SJCRH30 (cell line): Measurements from ENCODE around the gene UBR2. TPM values are rescaled to one million over a fixed set of nuclear protein-coding genes. Genes with fewer than 3 reads are reported as not detected.
A peak's percentile ranks its signal among the peaks of the same experiment; 100 is the strongest.

Experiments
- DNase-seq, 2 experiments: peaks; one replicate each; pipeline ENCODE4 v3.0.0-alpha.2; 2015 to 2020
- H3K27ac ChIP-seq: fragments of 250-450 bp; sonication (Bioruptor Pico); 2 replicates; pipeline ENCODE4 v1.5.1; 2020; ENCODE audit warnings: mild to moderate bottlenecking, moderate library complexity
- H3K27me3 ChIP-seq: fragments of 250-450 bp; sonication (Bioruptor Pico); 2 replicates; pipeline ENCODE4 v1.5.1; 2020; ENCODE audit warnings: mild to moderate bottlenecking, moderate library complexity
- H3K36me3 ChIP-seq: fragments of 250-450 bp; sonication (Bioruptor Pico); 2 replicates; pipeline ENCODE4 v1.5.1; 2020; ENCODE audit warnings: mild to moderate bottlenecking, moderate library complexity
- H3K4me1 ChIP-seq: fragments of 250-450 bp; sonication (Bioruptor Pico); 2 replicates; pipeline ENCODE4 v1.5.1; 2020; ENCODE audit warnings: mild to moderate bottlenecking, moderate library complexity
- H3K4me3 ChIP-seq: fragments of 250-450 bp; sonication (Bioruptor Pico); 2 replicates; pipeline ENCODE4 v1.5.1; 2020; ENCODE audit warnings: mild to moderate bottlenecking, moderate library complexity
- H3K9me3 ChIP-seq: fragments of 250-450 bp; sonication (Bioruptor Pico); replicated peaks from 2 replicates; pipeline ENCODE4 v1.5.1; 2020; ENCODE audit warnings: mild to moderate bottlenecking, moderate library complexity
- total RNA-seq: library from RNA; depleted of rRNA; stranded (reverse); fragments of >200 nt; shearing (Covaris generic); gene quantifications from 2 replicates; pipeline ENCODE4 v1.2.3, GENCODE V29; 2014

The UBR2 gene
- total RNA-seq, 1 experiment from 2014 or later: 27.4 TPM

DNA sequence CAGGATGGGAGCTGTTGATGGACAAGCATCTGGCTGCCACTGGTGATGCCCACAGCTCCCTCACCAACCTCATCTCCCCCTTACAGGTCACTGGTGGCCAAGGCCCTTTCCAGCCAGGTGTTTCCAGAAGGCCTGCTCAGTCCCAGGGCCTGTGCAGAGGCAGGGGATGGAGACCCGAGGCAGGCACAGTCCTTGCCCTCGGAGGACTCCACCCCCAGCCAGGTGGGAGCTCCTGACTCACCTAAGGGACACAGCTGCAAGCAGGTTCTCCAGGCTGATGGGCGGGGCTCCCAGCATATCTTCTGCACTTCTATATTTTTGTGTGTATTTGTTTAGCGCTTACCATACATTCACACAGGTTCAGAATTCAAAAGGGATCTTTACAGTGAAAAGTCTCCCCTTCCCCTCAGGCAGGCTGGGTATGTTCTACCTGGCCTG lies 141.1 kb downstream of the UBR2 start:
- no peaks in the 10 kb centered on the region for H3K36me3 ChIP-seq
- no peak overlapping the region for H3K4me3 ChIP-seq
- no peak overlapping the region for H3K27ac ChIP-seq
- DNase-seq: no peak
- no peaks in the 10 kb centered on the region for H3K9me3 ChIP-seq
- 0 out of 2 replicates have a peak, but pooled peaks cover 3% of the 10 kb centered on the region for H3K4me1 ChIP-seq
- no peaks in the 10 kb centered on the region for H3K27me3 ChIP-seq

GRCh38 chr6:42707595-42707994 lies 143.8 kb downstream of the UBR2 start:
- H3K4me1 ChIP-seq: 0 out of 2 replicates have a peak, but pooled peaks cover 3% of the 10 kb centered on the region
- no peak for DNase-seq
- no peak overlapping the region for H3K27ac ChIP-seq
- H3K9me3 ChIP-seq: peaks cover 8% of the 10 kb centered on the region
- H3K4me3 ChIP-seq: no peak overlapping the region
- H3K27me3 ChIP-seq: no peaks in the 10 kb centered on the region
- H3K36me3 ChIP-seq: no peaks in the 10 kb centered on the region

DNA sequence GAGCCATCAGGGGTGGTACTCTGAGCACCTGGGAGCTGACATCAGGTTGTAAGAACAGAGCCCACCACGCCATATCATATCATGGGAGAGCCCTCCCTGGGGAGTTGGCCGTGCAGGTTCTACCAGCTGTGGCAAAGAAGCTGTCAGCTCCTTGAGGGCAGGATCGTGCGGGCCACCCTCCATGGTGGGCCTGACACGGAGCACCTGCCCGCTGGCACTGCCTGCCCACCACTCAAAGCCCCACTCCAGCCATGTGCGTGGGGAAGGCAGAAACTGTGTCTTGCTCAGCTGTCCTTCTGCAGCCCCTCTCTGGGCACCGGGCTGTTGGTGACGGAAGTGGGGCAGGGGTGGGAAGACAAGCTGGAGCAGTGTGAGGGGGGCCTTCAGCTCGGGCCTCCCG lies 144.3 kb downstream of the UBR2 start:
- peaks cover 8% of the 10 kb centered on the region for H3K9me3 ChIP-seq
- DNase-seq: no peak
- H3K27me3 ChIP-seq: no peaks in the 10 kb centered on the region
- no peak overlapping the region for H3K27ac ChIP-seq
- H3K4me1 ChIP-seq: 0 out of 2 replicates have a peak, but pooled peaks cover 3% of the 10 kb centered on the region
- H3K4me3 ChIP-seq: no peak overlapping the region
- H3K36me3 ChIP-seq: no peaks in the 10 kb centered on the region

DNA sequence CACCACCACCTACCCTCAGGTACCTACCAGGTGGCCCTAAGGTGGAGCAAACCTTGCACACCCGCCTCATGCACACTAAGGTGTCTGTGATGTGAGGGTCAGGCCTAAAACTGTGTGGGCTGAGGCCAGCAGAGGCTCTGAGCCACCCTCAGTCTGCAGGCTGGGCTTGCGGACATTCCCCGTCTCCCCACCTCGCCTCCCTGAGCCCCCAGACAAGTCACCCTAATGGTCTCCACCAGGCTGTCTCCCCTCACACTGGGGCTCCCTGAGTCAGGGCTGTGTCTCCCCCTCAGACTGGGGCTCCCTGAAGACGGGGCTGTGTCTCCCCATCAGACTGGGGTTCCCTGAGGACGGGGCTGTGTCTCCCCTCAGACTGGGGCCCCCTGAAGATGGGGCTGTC lies 146.0 kb downstream of the UBR2 start:
- no peak overlapping the region for H3K4me3 ChIP-seq
- H3K9me3 ChIP-seq: peaks cover 8% of the 10 kb centered on the region
- H3K27me3 ChIP-seq: no peaks in the 10 kb centered on the region
- no peaks in the 10 kb centered on the region for H3K4me1 ChIP-seq
- DNase-seq: no peak
- no peaks in the 10 kb centered on the region for H3K36me3 ChIP-seq
- no peak overlapping the region for H3K27ac ChIP-seq

DNA sequence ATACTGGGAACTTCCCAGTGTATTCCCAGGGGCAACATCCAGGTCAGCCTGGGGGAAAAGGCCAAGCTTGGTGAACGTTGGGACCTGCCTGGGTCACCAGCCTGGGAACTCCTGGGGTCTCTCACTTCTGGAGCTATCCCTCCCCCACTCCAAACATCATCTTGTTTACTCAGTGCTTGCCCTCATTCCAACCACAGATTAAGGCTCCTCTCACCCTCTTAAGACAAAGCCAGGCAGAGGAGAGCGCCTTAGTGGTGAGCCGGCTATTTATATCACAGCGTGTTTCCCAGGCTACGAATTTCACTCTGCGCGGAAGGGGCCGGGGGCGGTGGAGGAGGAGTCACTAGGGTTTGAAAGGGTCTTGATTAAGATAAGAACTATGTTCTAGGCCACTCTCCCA lies 146.5 kb downstream of the UBR2 start:
- H3K36me3 ChIP-seq: no peaks in the 10 kb centered on the region
- H3K9me3 ChIP-seq: peaks cover 8% of the 10 kb centered on the region
- no peak overlapping the region for H3K4me3 ChIP-seq
- peak in 1 of 2 experiments; percentile 22 for DNase-seq
- no peaks in the 10 kb centered on the region for H3K4me1 ChIP-seq
- no peaks in the 10 kb centered on the region for H3K27me3 ChIP-seq
- H3K27ac ChIP-seq: no peak overlapping the region

GRCh38 chr6:42711930-42712329 lies 148.1 kb downstream of the UBR2 start:
- Histone ChIP-seq H3K36me3 (no peaks in the 10 kb centered on the region), H3K4me3 (no peak overlapping the region), H3K4me1 (no peaks in the 10 kb centered on the region), H3K9me3 (peaks cover 8% of the 10 kb centered on the region), H3K27me3 (no peaks in the 10 kb centered on the region), H3K27ac (no peak overlapping the region)
- DNase-seq: no peak

GRCh38 chr6:42714098-42714761 lies 150.4 kb downstream of the UBR2 start:
- DNase-seq: peak in 1 of 2 experiments; percentile 40
- Histone ChIP-seq H3K4me1 (no peaks in the 10 kb centered on the region), H3K36me3 (no peaks in the 10 kb centered on the region), H3K4me3 (no peak overlapping the region), H3K27me3 (no peaks in the 10 kb centered on the region), H3K27ac (no peak overlapping the region), H3K9me3 (peaks cover 8% of the 10 kb centered on the region)

- Histone ChIP-seq H3K36me3 (no peaks in the 10 kb centered on the region), H3K27me3 (no peaks in the 10 kb centered on the region), H3K27ac (no peak overlapping the region), H3K4me3 (no peak overlapping the region), H3K4me1 (no peaks in the 10 kb centered on the region), H3K9me3 (peaks cover 8% of the 10 kb centered on the region)
- DNase-seq: peak in 1 of 2 experiments; percentile 12
Observed at GRCh38 chr6:42715871-42716270, 152.0 kb downstream of the UBR2 start.

DNA sequence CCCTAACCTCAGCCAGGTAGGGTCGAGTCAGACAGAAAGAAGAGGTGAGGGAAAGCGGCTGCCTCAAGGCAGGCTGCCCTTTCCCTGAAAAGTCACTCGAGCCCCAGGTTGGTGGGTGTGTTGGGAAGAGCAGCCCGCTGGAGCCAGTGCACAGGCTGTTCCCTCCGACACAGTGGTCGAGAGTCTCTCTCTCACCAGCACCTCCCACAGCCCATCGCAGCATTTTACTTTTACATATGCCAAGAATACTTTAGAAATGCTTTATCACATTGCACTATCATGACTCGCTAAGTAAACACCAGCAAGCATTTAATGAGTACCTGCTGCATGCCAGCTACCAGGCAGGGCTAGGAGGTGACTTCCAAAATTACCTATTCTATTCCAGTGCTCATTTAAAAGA lies 156.9 kb downstream of the UBR2 start:
- Histone ChIP-seq H3K4me3 (no peak overlapping the region), H3K27ac (no peak overlapping the region), H3K36me3 (no peaks in the 10 kb centered on the region), H3K9me3 (no peaks in the 10 kb centered on the region), H3K4me1 (no peaks in the 10 kb centered on the region), H3K27me3 (no peaks in the 10 kb centered on the region)
- DNase-seq: no peak

DNA sequence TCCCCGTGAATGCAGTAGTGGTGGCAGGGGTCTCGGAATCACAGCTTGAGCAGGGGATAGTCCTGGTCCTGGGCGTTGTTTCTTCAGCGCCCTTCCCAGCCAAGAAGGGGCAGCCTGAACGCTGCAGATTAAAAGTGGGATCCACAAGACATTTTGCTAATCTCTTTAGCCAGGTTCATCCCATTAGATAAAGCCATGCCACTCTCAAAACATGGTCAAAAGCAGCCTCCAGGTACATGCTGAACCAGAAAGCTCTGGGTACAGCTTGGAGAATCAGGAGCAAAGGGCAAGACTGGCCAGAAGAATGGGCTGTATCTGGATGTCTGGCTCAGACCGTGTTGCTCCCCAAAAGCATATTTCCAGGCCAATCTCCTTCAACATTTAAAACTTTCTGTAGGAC lies 158.7 kb downstream of the UBR2 start, which contains the start of gene PRPH2:
TSS of gene PRPH2 (minus strand) at position 101 of the 400 bp plus-strand sequence. CDS start 263 bp downstream, outside the sequence.
- H3K4me1 ChIP-seq: peaks cover 6% of the 10 kb centered on the region
- no peaks in the 10 kb centered on the region for H3K27me3 ChIP-seq
- H3K27ac ChIP-seq: no peak within 1 kb of the TSS
- H3K9me3 ChIP-seq: no peaks in the 10 kb centered on the region
- DNase-seq: no peak
- no peaks in the 10 kb centered on the region for H3K36me3 ChIP-seq
- H3K4me3 ChIP-seq: no peak within 1 kb of the TSS

DNA sequence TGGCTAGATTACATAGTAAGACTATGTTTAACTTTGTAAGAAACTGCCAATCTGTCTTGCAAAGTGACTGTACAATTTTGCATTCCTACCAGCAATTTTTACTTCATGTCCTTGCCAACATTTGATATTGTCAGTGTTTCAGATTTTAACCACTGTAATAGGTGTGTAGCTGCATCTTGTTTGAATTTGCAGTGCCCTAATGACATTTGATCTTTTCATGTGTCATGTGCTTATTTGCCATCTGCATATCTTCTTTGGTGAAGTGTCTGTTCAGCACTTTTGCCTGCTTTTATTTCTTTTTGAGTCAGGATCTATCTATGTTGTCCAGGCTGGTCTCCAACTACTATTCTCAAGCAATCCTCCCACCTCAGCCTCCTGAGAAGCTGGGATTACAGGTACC lies 161.0 kb downstream of the UBR2 start:
- Histone ChIP-seq H3K36me3 (no peaks in the 10 kb centered on the region), H3K9me3 (no peaks in the 10 kb centered on the region), H3K4me3 (no peak overlapping the region), H3K27ac (no peak overlapping the region), H3K27me3 (no peaks in the 10 kb centered on the region), H3K4me1 (peaks cover 6% of the 10 kb centered on the region)
- no peak for DNase-seq

DNA sequence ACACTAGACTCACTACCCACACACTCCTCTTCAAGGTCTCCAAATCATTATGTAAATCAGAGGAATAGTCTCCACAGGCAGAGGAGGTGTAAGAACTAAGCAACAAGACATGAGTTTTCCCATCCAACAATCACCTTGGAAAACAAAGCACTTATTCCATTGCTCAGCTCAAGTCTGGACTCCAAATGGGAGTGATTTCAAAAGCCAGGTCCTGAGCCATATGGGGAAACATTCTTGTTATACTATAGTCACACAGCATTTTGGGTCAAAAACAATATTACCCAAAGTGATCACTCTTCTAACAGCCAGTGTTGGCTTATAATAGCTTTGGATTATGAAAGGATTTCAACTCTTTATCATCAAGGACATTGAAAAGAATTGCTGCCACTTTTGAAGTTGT lies 162.2 kb downstream of the UBR2 start:
- no peaks in the 10 kb centered on the region for H3K36me3 ChIP-seq
- H3K27ac ChIP-seq: peak overlapping the region; percentile 27
- H3K4me1 ChIP-seq: peaks cover 6% of the 10 kb centered on the region
- DNase-seq: no peak
- no peaks in the 10 kb centered on the region for H3K9me3 ChIP-seq
- no peaks in the 10 kb centered on the region for H3K27me3 ChIP-seq
- peak overlapping the region; percentile 35 for H3K4me3 ChIP-seq

DNA sequence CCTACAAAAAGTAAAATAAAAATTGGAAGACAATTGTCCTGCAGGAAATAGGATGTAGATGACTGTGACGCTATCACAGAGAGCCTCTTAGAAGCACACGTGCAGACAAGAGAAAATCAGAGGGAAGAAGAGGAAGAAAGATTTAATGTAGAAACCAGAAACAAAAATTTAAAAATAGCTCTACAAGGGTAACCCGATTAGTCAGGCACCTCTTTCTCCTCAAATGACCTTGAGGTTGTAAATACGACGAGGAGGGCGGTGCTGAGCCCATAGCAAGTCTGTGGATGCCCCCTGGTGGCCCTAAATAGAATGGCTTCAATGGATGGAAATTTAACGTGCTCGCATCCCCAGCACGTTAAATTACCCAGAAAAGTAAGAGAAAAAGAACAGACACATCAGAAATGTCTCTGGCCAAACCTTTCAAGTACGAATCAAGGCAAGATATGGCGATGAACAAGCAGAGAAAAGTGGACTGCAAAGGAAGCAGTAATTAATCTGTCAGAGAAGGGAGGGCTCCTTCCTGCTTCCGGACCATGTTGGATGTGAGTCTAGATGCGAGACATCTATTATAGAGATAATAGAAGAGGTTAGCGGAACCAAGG lies 162.8 kb downstream of the UBR2 start:
- Histone ChIP-seq H3K36me3 (no peaks in the 10 kb centered on the region), H3K27me3 (no peaks in the 10 kb centered on the region), H3K4me3 (peak overlapping the region; percentile 35), H3K9me3 (no peaks in the 10 kb centered on the region), H3K4me1 (peaks cover 6% of the 10 kb centered on the region), H3K27ac (peak overlapping the region; percentile 27)
- DNase-seq: peak; percentile 70 to 90

DNA sequence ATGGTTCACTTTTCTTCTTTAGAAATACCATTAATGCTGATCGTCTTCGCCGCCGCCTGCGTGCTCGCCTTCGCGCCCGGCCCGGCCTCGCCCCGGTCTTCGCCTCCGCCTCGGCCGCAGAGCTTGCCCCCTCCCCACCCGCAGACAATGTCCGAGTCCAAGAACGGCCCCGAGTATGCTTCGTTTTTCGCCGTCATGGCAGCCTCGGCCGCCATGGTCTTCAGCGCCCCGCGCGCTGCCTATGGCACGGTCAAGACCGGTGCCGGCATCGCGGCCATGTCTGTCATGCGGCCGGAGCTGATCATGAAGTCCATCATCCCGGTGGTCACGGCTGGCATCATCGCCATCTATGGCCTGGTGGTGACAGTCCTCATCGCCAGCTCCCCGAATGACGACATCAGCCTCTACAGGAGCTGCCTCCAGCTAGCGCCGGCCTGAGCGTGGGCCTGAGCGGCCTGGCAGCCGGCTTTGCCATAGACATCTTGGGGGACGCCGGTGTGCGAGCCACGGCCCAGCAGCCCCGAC lies 163.3 kb downstream of the UBR2 start:
- Histone ChIP-seq H3K36me3 (no peaks in the 10 kb centered on the region), H3K27me3 (no peaks in the 10 kb centered on the region), H3K9me3 (no peaks in the 10 kb centered on the region), H3K27ac (no peak overlapping the region), H3K4me3 (no peak overlapping the region), H3K4me1 (peaks cover 6% of the 10 kb centered on the region)
- no peak for DNase-seq

DNA sequence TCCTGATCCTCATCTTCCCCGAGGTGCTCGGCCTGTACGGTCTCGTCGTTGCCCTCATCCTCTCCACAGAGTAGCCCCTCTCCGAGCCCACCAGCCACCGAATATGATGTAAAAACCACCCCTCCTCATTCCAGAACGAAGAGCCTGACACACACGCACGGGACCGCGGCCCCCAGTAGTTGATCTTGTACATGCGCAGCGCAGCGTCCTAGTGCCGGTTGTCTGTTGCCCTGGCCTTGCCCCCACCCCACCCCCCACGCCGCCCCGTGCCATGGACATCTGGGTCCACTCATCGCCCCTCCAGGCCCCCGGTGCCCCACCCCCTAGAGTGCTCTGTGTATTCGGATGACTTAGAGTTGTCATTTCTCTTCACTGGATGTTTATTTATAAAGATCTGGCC lies 163.8 kb downstream of the UBR2 start:
- Histone ChIP-seq H3K9me3 (no peaks in the 10 kb centered on the region), H3K36me3 (no peaks in the 10 kb centered on the region), H3K27ac (no peak overlapping the region), H3K4me3 (no peak overlapping the region), H3K27me3 (no peaks in the 10 kb centered on the region), H3K4me1 (peaks cover 6% of the 10 kb centered on the region)
- DNase-seq: no peak
